GM23248 (cell line): ENCODE measurements around the gene LIMCH1. TPM values are rescaled to one million over a fixed set of nuclear protein-coding genes. Genes with fewer than 3 reads are reported as not detected.
"Not testable (repeated sequence)": the region's sequence is repeated elsewhere in the genome, so short reads cannot be mapped to it uniquely, and the experiment has no call there.

Experiments
- DNase-seq: peaks from one replicate; pipeline ENCODE4 v3.0.0-alpha.2; 2015
- H2AFZ ChIP-seq: fragments of 200-600 bp; sonication (generic); 2 replicates; pipeline ENCODE4 v1.6.1; 2016; ENCODE audit warnings: antibody characterized with exemption
- H3F3A ChIP-seq: fragments of 200-600 bp; sonication (generic); 2 replicates; pipeline ENCODE4 v1.6.1; 2016; ENCODE audit warnings: mild to moderate bottlenecking, antibody characterized with exemption, mixed run types; ENCODE audit not compliant: insufficient read depth
- H3K27ac ChIP-seq: fragments of 200-600 bp; sonication (generic); 2 replicates; pipeline ENCODE4 v1.5.1; 2016; ENCODE audit warnings: mild to moderate bottlenecking
- H3K27me3 ChIP-seq: fragments of 200-600 bp; sonication (generic); replicated peaks from 2 replicates; pipeline ENCODE4 v1.6.1; 2016; ENCODE audit warnings: mild to moderate bottlenecking; ENCODE audit not compliant: insufficient read depth
- H3K36me3 ChIP-seq: fragments of 200-600 bp; sonication (generic); 2 replicates; pipeline ENCODE4 v1.6.1; 2016; ENCODE audit warnings: low read depth, mild to moderate bottlenecking
- H3K4me1 ChIP-seq: fragments of 200-600 bp; sonication (generic); 2 replicates; pipeline ENCODE4 v1.6.1; 2016; ENCODE audit warnings: mild to moderate bottlenecking; ENCODE audit not compliant: insufficient read depth
- H3K4me2 ChIP-seq: fragments of 200-600 bp; sonication (generic); one replicate; pipeline ENCODE4 v1.6.1; 2016; ENCODE audit warnings: mild to moderate bottlenecking; ENCODE audit not compliant: unreplicated experiment
- H3K4me3 ChIP-seq: fragments of 200-600 bp; sonication (generic); 2 replicates; pipeline ENCODE4 v1.5.1; 2016; ENCODE audit warnings: mild to moderate bottlenecking
- H3K79me2 ChIP-seq: fragments of 200-600 bp; sonication (generic); 2 replicates; pipeline ENCODE4 v1.6.1; 2016; ENCODE audit warnings: mild to moderate bottlenecking; ENCODE audit not compliant: insufficient read depth
- H3K9ac ChIP-seq: fragments of 200-600 bp; sonication (generic); 2 replicates; pipeline ENCODE4 v1.6.1; 2016; ENCODE audit warnings: mild to moderate bottlenecking
- H3K9me2 ChIP-seq: fragments of 200-600 bp; sonication (generic); 2 replicates; pipeline ENCODE4 v1.6.1; 2016; ENCODE audit warnings: mixed run types, mild to moderate bottlenecking, moderate library complexity; ENCODE audit not compliant: insufficient read depth
- H3K9me3 ChIP-seq: fragments of 200-600 bp; sonication (generic); one replicate; pipeline ENCODE4 v1.6.1; 2017; ENCODE audit warnings: low read depth
- H4K20me1 ChIP-seq: fragments of 200-600 bp; sonication (generic); 2 replicates; pipeline ENCODE4 v1.6.0; 2016; ENCODE audit not compliant: insufficient read depth
- EZH2 ChIP-seq: fragments of 200-600 bp; sonication (generic); IDR thresholded peaks from 2 replicates; pipeline ENCODE4 v1.6.1; 2018; ENCODE audit warnings: antibody characterized with exemption, mild to moderate bottlenecking; ENCODE audit not compliant: insufficient read depth, poor library complexity, severe bottlenecking
- EZH2phosphoT487 ChIP-seq: fragments of 200-600 bp; sonication (generic); IDR thresholded peaks from 2 replicates; pipeline ENCODE4 v1.6.1; 2018; ENCODE audit warnings: antibody characterized with exemption, moderate library complexity, mild to moderate bottlenecking, low read depth; ENCODE audit not compliant: insufficient read depth
- WGBS, 2 experiments: methylation state at CpG; one replicate each; pipeline ENCODE4 v1.1.6; 2015 to 2017; ENCODE audit warnings: low lambda C conversion rate in 2 of 2, low coverage in 1 of 2; ENCODE audit errors: missing lambda C conversion rate in 2 of 2; 5-methylcytosine and 5-hydroxymethylcytosine counted together
- in situ Hi-C: fragments of 300-500 bp; cut with MboI; formaldehyde crosslinking; loops from 2 replicates; pipeline ENCODE4 v1.15.0; 2020
- polyA plus RNA-seq: library from polyadenylated mRNA; unstranded; fragments of >200 nt; fragmentation: Nextera tagmentation; extraction: Ambion mirVana; gene quantifications from 2 replicates; pipeline ENCODE4 v1.2.1, GENCODE V29; 2016
- total RNA-seq: library from RNA; depleted of rRNA; stranded (reverse); fragments of >200 nt; shearing (Covaris generic); gene quantifications from 2 replicates; pipeline ENCODE4 v1.2.3, GENCODE V29; 2014

LIMCH1 gene
- total and polyA plus RNA-seq, 2 experiments from 2014 or later = 17.4 to 22.2 TPM

DNA sequence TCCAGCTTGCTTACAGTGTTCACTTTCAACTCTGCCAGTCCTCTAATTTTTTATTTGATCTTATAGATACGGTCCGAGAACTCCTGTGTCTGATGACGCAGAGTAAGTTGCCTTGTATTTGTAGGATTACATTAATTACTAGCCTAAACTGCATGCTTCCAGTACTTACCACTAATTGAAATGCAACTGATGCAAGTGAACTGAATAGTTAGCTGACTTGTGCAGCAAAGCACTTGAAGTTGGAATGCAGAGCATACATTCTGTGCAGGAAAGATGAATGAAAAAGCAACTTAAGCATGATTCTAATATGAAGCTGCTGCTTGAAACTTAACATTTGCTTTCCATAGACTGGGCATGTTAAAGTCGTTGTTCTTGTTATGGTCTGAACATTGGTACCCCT lies 100.9 kb downstream of the LIMCH1 start:
- no peaks in the 10 kb centered on the region for H3K9me3 ChIP-seq
- no peaks in the 10 kb centered on the region for H3K9me2 ChIP-seq
- H3F3A ChIP-seq = no peaks in the 10 kb centered on the region
- H3K27ac ChIP-seq = no peak overlapping the region
- in situ Hi-C loops = no loop called here
- H3K4me2 ChIP-seq = no peak overlapping the region
- H2AFZ ChIP-seq = no peak overlapping the region
- no peak overlapping the region for H3K4me3 ChIP-seq
- no peaks in the 10 kb centered on the region for H3K4me1 ChIP-seq
- H3K79me2 ChIP-seq = no peaks in the 10 kb centered on the region
- H4K20me1 ChIP-seq = no peaks in the 10 kb centered on the region
- no peaks in the 10 kb centered on the region; the same call in 1 of the 2 replicates for H3K27me3 ChIP-seq
- H3K36me3 ChIP-seq = no peaks in the 10 kb centered on the region
- 83 to 91% methylated on average over 4 of the region's 4 CpGs for WGBS, 2 experiments
- DNase-seq = no peak
- H3K9ac ChIP-seq = no peak overlapping the region
- TF ChIP-seq EZH2phosphoT487 (no peak), EZH2 (no peak)

DNA sequence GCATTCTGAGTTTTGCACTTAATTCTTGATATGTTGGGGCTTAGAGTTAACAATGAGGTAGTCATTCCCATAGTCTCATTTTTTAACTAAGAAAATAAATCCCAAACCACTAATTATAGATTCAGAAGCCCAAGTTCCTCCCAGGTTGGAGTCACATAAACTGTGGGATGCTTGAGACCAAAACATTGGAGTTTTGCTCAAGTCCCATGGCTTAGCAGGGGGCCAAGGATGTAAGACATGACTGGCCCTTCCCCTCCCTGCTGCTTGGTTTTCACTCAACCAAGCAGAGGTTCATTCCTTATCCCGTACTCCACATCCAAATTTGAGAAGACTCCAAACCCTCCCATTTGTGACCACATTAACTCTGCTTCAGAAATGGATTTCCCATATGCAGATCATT lies 101.3 kb downstream of the LIMCH1 start:
- TF ChIP-seq EZH2 (no peak), EZH2phosphoT487 (no peak)
- no peak overlapping the region for H3K27ac ChIP-seq
- in situ Hi-C loops = no loop called here
- no peaks in the 10 kb centered on the region for H3K9me3 ChIP-seq
- 50 to 79% methylated on average over 1 of the region's 1 CpG for WGBS, 2 experiments
- H3K4me2 ChIP-seq = no peak overlapping the region
- no peaks in the 10 kb centered on the region for H3K36me3 ChIP-seq
- H3K79me2 ChIP-seq = no peaks in the 10 kb centered on the region
- H3K4me1 ChIP-seq = no peaks in the 10 kb centered on the region
- no peak overlapping the region for H3K9ac ChIP-seq
- H3F3A ChIP-seq = no peaks in the 10 kb centered on the region
- no peaks in the 10 kb centered on the region for H4K20me1 ChIP-seq
- DNase-seq = no peak
- no peak overlapping the region for H2AFZ ChIP-seq
- no peak overlapping the region for H3K4me3 ChIP-seq
- no peaks in the 10 kb centered on the region; the same call in 1 of the 2 replicates for H3K27me3 ChIP-seq
- H3K9me2 ChIP-seq = no peaks in the 10 kb centered on the region

DNA sequence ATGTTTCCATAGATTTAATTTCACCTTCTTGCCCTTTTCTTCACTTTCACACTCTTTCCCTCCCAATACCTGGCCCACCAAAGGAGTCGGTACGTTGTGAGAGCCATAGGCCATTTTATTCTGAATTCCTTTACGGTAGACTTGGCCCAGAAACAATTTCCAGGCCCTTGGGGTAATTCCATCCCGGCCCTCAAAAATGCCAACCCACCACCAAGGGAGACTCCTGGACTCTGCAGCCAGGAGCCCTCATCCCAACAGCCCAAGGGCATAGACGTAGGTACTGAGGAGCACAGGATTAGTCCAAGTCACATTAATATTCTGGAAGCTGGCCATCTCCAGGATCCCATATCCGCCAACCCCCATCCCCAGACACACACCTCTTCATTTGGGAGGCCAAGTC lies 102.9 kb downstream of the LIMCH1 start:
- H3K9ac ChIP-seq = no peak overlapping the region
- WGBS, 2 experiments = 64 to 72% methylated on average over 5 to 6 of the region's 6 CpGs
- no peaks in the 10 kb centered on the region for H4K20me1 ChIP-seq
- H3K79me2 ChIP-seq = no peaks in the 10 kb centered on the region
- H3K4me3 ChIP-seq = no peak overlapping the region
- H3F3A ChIP-seq = no peaks in the 10 kb centered on the region
- no peaks in the 10 kb centered on the region for H3K9me2 ChIP-seq
- H3K36me3 ChIP-seq = no peaks in the 10 kb centered on the region
- no peak overlapping the region for H2AFZ ChIP-seq
- in situ Hi-C loops = no loop called here
- no peak for DNase-seq
- peaks cover 9% of the 10 kb centered on the region; the same call in 1 of the 2 replicates for H3K27me3 ChIP-seq
- no peak overlapping the region for H3K27ac ChIP-seq
- no peaks in the 10 kb centered on the region for H3K9me3 ChIP-seq
- H3K4me1 ChIP-seq = no peaks in the 10 kb centered on the region
- H3K4me2 ChIP-seq = no peak overlapping the region
- TF ChIP-seq EZH2phosphoT487 (no peak), EZH2 (no peak)

DNA sequence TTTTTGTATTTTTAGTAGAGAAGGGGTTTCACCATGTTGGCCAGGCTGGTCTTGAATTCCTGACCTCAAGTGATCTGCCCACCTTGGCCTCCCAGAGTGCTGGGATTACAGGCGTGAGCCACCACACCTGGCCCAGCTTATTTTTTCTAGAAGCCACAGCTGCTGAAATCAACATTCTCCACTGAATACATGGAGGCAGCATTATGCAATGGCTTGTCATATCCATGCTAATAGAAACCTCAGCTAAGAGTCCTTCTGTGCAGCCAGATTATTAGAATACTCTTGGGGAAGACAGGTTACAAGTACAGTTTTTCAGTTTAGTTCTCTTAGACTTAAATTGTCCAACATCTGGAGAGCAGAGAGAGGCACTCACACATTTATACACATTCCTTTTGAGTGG lies 104.8 kb downstream of the LIMCH1 start:
- H3K4me1 ChIP-seq, H2AFZ ChIP-seq, H3K27ac ChIP-seq, H4K20me1 ChIP-seq, in situ Hi-C loops, H3F3A ChIP-seq, H3K9ac ChIP-seq, H3K4me3 ChIP-seq, DNase-seq, H3K9me2 ChIP-seq, H3K36me3 ChIP-seq, H3K4me2 ChIP-seq, H3K9me3 ChIP-seq, H3K27me3 ChIP-seq, H3K79me2 ChIP-seq: not testable (repeated sequence)
- WGBS, 2 experiments = 88 to 91% methylated on average over 1 of the region's 1 CpG

DNA sequence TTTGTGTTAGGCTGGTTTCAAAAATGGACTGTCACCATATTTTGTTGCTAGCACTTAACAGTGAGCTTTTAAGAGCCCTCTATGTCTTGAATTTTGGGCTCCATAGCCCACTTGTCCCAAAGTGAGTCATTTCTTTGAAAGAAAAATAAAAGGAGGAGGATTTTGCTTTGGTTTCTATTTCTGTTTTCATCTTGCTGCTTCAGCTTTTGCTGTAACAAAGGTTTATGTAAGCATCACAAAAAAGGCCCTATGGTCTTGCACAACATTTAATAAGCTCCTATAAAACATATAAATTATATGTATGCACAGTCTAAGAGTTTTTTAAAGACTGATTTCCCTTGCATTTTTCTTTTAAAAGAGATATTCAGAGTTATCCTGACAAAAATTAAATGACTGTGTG lies 105.4 kb downstream of the LIMCH1 start:
- no peak overlapping the region for H3K4me2 ChIP-seq
- no peaks in the 10 kb centered on the region for H4K20me1 ChIP-seq
- no peak overlapping the region for H2AFZ ChIP-seq
- H3F3A ChIP-seq = no peaks in the 10 kb centered on the region
- H3K9ac ChIP-seq = no peak overlapping the region
- H3K27me3 ChIP-seq = peaks cover 9% of the 10 kb centered on the region; the same call in 1 of the 2 replicates
- no peak for DNase-seq
- H3K27ac ChIP-seq = no peak overlapping the region
- no peaks in the 10 kb centered on the region for H3K79me2 ChIP-seq
- 0 out of 2 replicates have a peak, but pooled peaks cover 2% of the 10 kb centered on the region for H3K4me1 ChIP-seq
- H3K36me3 ChIP-seq = no peaks in the 10 kb centered on the region
- in situ Hi-C loops = no loop called here
- TF ChIP-seq EZH2 = no peak
- H3K4me3 ChIP-seq = no peak overlapping the region
- no peaks in the 10 kb centered on the region for H3K9me3 ChIP-seq
- no peaks in the 10 kb centered on the region for H3K9me2 ChIP-seq
